ENCODE measurements around the gene RASAL3.

RASAL3 gene

DNA sequence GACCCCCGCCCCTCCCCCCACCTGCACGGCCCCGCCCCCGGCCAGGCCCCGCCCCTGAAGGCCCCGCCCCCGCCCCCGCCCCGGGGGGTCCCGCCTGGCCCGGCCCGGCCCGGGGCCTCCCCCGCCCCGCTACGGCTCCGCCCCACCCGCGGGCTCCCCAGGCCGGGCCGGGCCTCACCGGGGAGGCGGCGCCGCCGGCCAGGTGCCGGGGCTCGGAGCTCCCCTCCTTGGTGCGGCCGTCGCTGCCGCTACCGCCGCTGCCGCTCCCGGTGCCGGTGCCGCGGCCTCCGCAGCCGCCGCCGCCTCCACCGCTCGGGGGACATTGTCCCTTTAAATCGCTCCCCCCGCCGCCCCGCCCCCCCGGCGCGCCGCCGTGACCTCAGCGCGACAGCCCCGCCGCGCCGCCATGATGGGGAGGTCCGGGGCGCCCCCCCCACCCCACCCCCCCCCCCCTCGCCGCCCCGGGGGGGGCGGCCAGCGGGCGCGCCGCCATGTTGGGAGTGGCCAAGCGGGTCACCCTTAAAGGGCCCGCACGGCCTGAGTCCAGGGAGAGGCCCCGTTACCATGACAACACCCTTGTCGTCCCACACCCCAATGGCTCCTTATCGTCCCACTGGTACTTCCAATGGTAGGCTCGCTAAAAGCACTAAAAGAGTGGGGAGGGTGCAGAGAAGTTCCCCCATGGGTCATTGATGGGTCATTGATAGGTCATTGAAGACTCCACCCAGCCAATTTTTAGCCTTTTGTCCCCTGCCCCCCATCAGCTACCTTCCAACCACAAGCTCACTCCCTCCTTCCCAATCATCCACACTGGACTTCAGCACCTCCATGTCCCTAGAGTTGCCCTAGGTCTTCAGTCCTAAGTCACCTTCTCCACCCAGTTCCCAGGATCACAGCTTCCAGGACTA, 14.5 kb downstream of the RASAL3 start, which contains the start of gene WIZ:
TSS of gene WIZ (minus strand) at position 337 of the 908 bp plus-strand sequence. CDS start 1,649 bp downstream, outside the sequence.
- DNase-seq (ENCODE audit: low read depth), result no peak

DNA sequence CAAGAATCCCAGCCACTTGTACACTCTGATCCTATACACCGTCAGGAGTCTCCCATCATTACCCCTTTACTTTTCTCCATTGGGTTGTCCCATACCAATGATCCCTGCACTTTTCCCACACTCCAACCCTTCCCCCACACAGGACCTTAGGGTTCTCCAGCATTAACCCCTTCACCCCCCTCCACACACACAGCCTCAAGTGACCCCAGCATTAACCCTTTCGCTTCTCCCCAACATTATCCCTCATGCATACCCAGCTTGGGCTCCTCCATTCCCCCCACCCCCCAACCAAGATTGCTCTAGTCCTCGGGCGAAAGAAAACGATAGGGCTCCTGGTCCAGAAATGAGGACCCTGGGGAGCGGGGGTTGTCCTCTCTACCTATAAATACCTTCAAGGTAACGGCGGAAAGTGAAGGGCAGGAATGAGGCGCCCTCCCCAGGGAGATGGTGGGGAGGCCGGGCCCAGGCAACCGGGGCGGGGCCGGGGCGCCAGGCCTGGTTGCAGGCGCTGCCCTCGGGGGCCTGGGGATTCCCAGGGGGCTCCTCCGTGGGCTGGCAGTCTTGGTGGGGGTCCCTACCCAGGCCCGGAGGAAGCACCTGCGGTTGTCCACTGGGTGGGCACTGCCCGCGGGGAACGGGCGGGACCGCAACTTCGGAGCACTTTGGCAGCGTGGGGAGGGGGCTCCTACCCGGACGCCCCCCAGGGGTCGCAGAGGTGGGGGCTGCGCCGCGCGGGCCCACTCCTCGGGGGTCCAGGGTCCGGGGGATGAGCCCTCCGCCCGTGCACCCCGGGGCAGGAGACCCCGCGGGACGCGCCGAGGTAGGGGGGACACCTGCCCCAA, 15.3 kb downstream of the RASAL3 start:
- DNase-seq (ENCODE audit: low read depth), result no peak

DNA sequence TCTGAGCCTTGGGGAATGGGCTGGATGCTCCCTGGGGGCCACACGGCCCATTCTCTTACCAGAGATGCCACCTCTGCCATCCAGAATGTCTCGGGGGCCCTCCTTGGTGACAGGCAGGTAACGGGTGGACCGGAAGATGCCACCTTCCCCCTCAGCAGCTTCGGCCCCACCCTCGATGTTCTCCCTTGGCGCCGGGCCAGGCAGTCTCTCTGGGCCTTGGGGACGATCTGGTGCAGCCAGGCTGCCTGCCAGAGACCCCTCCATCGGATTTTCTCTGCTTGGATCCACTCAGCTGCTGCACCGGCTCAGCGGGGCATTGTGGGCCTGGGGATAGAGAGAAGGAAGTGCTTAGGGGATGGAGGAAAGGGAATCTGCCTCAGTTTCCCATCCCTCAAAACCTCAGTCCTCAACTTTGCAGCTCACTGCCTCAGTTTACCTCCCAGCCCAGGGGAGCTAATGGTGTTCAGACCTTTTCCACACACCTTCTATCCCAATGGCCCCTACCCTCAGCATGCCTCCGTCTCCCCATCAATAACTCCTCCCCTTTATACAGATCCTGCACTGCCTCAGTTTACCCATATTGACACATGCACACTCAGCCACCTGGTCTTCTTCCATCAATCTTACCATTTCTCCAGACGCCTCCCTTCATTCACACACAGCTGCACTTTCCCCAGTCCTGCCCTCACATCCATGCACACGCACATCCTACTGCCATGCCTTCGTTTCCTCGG, 16.1 kb downstream of the RASAL3 start:
- no peak for DNase-seq (ENCODE audit: low read depth)

DNA sequence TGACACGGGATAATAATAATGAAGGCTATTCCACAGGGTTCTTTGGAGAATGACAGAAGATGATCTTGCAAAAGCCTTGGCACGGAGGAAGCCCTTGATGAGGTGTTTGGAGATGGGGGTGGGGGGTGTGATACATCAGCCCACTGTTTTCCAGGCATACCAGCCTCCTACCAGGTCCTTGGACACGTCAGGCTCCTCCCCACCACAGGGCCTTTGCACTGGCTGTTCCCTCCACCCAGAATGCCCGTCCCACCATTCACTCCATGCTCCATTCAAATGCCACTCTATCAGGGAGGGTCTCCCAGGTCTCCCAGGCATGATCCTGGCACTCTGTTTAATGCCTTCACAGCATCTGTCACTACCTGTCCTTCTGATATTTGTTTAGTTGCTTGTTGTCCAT, 17.3 kb downstream of the RASAL3 start:
- no peak for DNase-seq (ENCODE audit: low read depth)

DNA sequence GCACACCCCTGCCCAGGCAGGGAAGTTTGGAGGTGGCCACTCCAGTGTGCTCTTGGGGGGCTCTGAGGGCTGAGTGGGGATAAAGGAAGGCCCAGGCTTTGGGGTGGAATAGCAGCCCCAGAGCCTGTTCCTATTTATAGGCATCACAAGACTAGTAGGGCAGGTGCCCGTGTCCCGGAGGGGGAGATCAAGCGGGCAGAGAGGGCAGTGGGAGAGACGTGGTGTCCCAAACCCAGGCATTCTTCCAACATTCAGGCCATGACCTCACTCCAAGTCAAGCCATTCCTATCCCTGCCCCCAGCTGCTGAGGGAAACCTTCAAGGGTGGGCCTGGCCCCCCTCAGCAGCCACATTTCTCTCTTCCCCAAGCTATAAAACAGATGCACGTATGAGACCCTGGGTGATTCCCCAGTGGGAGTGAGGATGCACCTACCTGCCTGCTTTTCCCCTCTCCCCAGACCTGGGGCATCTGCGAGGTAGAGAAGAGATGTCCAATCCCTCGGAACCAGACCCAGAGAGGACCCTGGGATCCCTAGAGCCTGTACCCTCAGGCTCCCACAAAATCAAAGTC, 18.5 kb downstream of the RASAL3 start:
- no peak for DNase-seq (ENCODE audit: low read depth)

DNA sequence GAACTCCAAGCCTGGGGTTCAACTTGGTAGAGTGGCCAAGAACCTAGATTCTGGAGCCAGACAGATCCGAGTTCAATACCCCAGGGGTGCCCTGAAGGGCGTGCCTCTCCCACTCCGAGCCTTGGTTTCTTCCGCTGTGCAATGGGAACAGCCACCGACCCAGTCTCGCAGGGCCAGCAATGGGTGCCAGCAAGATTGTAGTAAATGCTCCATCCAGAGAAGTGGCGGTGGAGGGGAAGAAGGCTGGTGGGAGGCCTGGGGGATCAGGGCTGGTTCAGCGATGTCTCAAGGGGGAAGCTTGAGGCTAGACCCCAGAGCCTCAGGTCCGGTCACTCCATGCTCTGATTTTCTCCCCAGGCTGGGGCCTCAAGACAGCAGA, 19.1 kb downstream of the RASAL3 start:
- DNase-seq (ENCODE audit: low read depth), result no peak

DNA sequence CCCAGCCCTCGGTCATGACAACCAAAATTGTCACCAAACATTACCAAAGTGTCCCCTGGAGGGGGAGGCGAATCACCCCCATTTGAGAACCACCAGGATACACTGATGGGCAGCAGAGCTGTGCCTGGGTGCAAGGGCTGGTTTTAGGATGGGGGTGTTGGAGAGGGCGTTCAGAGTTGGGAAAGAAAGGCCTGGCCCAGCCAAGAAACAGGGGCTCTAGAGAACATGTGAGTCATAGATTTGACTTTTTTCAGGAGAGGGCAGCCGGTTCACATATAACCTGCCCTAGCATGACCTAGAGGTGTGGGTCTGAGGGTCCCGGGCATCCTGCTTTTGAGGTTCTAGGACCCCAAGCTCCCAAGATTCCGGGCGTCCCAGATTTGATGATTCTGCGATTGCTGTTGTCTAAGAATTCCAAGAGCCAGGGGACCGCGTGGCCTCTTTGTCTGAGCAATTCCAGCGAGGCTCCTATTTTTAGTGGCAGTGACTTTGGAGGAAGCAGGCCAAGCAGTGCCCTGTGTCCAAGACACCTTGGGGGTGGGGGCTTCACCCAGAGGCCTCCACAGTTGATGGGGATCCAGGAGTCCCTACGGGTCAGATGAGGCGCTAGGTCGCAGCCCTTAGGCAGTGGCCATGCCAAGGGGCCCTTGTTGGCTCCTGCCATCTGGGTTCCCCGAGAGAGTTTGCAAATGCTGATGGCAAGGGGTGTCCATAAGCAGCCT, 19.7 kb downstream of the RASAL3 start:
- no peak for DNase-seq (ENCODE audit: low read depth)

DNA sequence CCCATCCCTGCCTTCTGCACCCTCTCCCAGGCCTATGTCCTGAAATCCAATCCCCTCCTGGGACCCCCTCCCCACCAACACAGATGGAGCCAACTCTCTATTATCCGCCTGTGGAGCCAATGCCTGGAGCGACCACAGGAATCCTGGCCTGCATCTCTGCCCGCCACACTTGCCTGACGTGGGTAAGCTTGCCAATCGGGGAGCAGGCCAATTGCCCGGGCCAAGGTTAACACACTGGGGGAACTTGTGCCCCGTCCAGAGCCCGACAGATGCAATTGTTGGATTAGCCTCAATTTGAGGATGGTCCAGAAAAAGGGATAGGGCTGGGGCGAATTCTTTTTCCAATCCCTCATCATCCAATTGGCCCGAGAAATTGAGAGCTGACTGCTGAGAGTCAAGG, 20.5 kb downstream of the RASAL3 start:
- no peak for DNase-seq (ENCODE audit: low read depth)

DNA sequence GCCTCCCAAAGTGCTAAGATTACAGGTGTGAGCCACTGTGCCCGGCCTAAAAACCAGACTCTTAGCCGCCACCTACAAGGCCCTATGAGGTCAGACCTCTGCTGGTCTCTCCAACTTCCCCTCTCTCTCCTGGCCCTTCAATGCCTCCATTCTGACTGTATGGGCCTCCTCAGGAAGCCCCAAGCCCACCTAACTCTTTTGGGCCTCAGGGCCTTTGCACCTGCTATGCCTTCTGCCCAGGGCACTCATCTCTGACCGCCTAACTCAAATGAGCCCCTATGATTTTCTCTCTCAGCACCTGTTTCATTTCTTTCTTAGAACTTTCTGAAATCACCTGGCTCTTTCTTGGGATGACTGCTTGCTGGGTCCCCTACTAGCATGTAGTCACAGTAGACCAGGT, 21.0 kb downstream of the RASAL3 start:
- DNase-seq (ENCODE audit: low read depth), result no peak

DNA sequence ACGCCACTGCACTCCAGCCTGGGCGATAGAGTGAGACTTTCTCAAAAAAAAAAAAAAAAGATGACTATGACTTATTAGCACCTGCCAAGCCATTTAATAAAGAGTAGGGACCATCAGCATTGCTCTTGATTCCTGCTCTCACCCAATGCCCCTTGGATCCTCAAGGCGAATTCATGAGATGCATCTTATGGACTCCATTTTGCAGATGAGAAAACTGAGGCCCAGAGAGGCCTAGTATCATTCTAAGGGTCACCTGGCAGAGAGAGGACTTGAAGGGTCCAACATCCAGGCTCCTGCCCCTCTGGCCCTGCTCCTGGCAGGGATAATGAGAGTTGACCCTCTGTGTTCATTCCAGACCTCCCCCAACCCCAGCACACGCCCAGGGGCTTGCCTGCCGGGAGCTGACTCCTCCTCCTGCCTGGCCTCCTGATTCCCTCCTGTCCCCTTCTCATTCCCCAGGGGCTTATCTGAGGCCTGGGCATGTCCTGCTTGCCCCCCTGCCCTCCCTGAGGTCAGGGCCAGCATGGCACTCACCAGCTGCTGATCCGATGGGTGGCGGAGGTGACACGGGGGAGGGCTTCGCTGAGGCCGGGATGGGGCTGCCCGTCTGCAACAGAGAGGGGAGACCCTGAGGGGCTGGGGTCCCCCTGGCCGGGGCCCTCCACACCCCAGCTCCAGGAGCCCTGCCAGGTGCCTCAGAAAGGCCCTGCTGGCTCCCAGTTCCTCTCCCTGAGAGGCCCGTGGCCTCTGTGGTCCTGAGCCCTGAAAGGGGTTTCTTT, 22.0 kb downstream of the RASAL3 start:
- no peak for DNase-seq (ENCODE audit: low read depth)

DNA sequence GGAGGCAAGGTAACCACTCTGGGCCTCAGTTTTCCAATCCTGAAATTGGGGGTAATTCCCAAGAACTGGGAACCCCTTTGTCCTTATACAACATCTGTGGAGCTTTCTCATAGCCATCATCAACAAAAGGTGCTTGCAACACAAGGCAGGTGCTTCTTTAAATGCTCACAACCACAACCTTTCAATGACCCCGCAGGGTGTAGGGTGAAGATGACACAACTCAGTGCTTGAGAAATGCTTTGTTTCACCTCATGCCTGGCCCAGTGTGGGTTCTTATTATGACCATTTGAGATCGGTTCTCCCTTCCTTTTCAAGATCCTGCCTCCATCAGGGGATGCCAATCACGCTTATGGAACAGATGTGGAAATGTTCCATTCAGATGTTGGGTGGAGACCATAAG, 23.0 kb downstream of the RASAL3 start:
- DNase-seq (ENCODE audit: low read depth), result no peak

DNA sequence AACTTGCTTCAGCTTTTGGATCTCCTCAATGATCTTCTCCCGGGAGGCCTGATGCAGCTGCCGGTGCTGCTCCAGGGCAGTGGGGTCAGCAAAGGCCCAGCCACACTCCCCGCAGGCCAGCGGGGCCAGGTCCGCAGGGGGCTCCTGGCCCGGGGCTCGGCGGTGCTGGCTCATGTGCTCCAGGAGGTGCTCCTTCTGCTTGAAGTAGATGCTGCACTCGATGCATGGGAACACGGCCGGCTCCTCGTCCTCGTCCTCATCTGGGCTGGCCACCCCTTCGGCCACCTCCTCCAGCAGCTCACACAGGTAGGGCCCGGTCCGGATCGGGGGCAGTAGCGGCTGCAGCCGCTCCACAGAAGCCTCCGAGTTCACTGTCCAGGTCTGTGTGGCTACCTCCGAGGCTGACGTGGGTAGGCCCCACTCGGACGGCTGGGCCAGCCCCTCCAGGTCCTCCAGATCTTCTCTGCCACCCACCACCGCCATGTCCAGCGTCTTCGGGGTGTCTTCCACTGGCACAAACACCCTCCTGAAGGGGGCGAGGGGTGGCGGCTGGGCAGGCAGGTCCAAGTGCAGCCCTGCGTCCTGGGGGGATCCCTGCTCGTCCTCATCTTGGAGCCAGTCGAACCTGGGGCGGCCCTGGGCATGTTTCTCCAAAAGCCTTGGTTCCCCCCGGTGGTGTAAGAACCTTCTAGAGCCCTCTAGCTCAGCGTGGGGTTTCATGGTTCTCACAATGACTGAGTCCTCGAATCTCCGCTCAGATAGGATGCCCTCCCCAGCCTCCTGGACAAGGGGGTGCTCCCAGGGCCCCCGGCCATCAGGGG, 24.3 kb downstream of the RASAL3 start:
- no peak for DNase-seq (ENCODE audit: low read depth)

DNA sequence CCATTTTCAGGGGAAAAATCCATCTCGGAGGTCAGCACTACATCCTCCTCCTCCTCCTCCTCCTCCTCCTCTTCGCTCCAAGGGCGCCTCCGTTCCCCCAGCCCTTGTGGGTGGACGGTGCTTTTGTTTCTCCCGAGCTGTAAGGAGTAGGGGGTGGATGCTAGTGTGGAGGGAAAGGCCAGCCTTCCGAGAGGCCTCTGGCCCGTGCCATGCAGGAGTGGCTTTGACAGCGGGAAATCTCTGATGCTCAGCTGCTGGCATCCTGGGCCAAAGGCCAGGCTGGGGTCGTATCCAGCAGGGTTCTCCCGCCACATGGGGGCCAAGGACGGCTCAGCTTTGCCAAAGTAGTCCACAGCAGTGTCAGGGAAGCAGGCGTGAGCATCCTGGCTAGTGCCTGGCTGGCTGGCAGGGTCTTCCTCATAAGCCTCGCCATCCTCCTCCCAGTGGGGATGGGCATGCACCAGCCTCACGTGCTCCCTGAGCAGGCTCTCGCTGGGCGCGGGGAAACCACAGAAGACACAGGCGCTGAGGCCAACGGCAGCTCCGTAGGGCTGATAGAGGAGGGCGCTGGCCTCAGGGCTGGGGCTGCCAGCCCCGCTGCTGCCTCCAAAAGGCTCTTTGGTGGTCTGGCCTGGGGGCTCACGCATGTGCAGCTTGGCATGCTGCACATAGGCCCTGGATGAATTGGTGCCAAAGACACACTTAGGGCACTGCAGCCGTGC, 25.1 kb downstream of the RASAL3 start:
- DNase-seq (ENCODE audit: low read depth), result no peak

DNA sequence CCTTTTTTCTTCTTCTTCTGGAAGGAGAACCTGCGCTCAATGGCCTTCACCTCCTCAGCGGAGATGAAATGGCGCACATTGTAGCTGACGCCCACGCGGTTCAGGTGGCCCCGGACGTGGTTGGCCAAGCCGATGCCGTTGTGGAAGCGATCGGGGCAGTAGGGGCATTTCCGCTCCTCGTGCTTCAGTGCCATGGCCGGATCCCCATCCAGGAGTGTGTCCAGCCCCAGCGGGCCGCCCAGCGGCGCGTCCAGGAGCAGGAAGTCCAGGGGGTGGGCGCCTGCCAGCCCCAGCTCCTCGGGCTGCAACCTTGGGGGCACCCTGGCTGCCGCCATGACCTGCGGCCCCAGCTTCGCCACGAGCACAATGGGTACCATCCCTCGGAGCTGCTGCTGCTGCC, 25.8 kb downstream of the RASAL3 start:
- no peak for DNase-seq (ENCODE audit: low read depth)

DNA sequence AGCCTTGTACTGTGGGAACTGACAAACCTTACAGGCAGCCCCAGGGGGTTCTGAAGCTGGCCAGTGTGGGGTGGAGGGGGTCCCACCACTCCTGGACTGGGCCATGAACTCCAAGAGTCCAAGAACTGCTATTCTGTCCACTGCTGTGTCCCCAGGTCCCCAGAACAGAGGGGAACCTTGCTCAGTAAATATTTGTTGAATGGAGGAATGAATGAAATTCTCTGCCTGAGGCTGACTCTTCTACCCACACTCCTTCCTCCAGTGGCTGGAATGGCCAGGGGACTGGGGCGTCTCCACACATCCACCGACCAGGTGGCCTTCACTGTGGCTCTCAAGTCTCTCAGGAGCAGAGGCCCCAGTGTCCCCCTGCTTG, 26.2 kb downstream of the RASAL3 start:
- no peak for DNase-seq (ENCODE audit: low read depth)

DNA sequence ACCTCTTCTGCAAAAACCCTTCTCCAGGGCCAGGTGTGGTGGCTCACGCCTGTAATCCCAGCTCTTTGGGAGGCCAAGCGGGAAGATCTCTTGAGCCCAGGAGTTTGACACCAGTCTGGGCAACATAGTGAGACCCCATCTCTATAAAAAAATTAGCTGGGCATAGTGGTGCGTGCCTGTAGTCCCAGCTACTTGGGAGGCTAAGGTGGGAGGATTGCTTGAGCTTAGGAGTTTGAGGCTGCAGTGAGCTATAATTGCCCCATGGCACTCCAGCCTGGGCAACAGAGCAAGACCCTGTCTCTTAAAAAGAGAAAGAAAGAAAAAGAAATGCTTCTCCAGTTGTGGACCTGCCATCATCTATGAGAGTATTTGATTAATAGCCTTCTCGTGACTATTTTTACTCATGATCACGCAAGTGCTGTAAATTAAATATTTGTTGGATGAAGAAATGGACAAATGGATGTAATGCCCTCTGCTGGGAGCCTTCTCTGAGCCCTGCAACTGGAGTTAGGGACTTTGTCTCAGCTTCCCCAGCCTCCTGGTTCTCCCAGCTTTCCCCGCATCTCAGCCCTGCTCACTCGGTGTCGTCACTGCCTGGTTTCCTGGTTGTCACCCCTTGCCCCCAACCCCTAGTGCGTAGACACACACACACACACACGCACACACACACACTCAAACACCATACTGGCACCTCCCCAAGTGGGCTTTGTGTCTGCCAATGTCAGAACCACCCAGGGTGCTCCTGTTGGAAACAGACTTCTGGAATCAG, 26.8 kb downstream of the RASAL3 start:
- no peak for DNase-seq (ENCODE audit: low read depth)

DNA sequence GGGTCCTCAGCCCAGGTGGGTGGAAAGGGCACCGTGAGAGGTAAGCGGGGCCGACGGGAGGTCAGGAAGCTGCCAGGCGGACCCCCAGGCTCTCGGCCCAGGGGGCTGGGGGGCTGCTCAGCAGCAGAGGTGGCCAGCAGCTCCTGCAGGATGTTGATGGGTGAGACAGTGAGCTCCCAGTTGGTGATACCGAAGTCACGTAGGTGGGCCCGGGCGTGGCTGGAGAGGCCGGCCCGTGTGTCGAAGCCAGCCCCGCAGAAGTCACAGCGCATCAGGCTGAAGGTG, 27.6 kb downstream of the RASAL3 start:
- DNase-seq (ENCODE audit: low read depth), result no peak

DNA sequence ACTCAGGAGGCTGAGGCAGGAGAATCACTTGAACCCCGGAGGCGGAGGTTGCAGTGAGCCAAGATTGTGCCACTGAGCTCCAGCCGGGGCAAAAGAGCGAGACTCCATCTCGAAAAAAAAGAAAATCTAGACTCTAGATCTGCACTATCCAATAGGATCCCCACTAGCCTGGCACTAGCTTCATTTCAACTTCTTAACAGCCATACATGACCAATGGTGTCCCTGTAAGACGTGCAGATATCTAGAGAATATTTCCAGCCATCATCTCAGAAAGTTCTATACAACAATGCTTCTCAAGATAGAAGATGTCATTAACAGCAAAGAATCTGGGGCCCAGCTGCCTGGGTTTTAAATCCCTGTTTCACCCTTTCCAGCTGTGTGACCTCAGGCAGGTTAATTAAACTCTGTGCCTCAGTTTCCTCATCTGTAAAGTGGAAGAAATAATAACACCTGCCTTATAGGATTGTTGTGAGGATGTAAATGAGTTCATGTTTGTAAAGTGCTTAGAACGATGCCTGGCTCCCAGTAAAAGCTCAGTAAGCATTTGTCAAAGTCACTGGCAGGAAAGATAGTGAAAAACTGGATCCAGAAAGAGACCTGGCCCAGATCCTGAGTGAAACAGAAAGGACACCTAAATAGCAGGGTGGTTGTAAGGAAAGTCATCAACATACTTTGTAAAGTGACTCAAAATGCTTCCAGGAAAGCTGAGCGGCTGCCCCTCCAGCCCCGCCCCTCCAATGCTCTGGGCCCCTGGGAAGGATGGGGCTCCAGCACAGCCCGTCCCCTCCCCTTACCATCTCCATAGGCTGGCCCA, 28.1 kb downstream of the RASAL3 start:
- no peak for DNase-seq (ENCODE audit: low read depth)
